Prostate gland (tissue), 2 donors: ENCODE data around the gene DCTD.

Source experiments
- POLR2A ChIP-seq: fragments of 450-650 bp; IDR thresholded peaks from one replicate; pipeline ENCODE4 v1.6.1; 2016; ENCODE audit warnings: antibody characterized with exemption, mild to moderate bottlenecking
- POLR2AphosphoS5 ChIP-seq: sonication (generic); formaldehyde crosslinking; IDR thresholded peaks from one replicate; pipeline ENCODE4 v1.6.1; 2017; ENCODE audit warnings: antibody characterized with exemption
- TF ChIP-seq, protein P1 (sequence below), 4 experiments: fragments of 200-600 bp in 2 of 4; fragments of 450-650 bp in 2 of 4; sonication (generic) in 2 of 4; IDR thresholded peaks; 1 replicate in 3 of 4; 2 replicates in 1 of 4; pipeline ENCODE4 v1.5.1; 2016 to 2019; ENCODE audit warnings: antibody characterized with exemption in 4 of 4, mild to moderate bottlenecking in 2 of 4, moderate library complexity in 2 of 4

DNA sequence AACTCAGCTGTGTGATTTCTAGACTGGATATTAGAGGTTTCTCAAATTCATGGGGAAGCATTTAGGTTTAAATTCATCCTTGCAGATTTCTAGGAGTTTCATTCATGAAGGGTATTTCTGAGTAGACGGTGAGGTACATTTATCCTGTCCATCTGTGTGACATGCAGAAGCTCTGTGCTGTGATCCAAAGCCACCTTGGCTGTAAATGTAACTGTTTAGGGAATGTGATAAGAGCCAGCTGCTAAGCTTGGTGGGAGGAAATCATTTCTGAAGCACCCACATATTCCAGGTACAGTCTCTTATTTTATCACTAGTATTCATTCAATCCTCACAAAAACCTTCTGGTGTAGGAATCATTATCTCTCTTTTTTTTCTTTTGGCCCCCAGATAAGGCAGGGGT lies 8.7 kb upstream of the DCTD start:
- TF ChIP-seq, protein P1, sequence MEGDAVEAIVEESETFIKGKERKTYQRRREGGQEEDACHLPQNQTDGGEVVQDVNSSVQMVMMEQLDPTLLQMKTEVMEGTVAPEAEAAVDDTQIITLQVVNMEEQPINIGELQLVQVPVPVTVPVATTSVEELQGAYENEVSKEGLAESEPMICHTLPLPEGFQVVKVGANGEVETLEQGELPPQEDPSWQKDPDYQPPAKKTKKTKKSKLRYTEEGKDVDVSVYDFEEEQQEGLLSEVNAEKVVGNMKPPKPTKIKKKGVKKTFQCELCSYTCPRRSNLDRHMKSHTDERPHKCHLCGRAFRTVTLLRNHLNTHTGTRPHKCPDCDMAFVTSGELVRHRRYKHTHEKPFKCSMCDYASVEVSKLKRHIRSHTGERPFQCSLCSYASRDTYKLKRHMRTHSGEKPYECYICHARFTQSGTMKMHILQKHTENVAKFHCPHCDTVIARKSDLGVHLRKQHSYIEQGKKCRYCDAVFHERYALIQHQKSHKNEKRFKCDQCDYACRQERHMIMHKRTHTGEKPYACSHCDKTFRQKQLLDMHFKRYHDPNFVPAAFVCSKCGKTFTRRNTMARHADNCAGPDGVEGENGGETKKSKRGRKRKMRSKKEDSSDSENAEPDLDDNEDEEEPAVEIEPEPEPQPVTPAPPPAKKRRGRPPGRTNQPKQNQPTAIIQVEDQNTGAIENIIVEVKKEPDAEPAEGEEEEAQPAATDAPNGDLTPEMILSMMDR (IDR thresholded peaks at IDR 0.05), result no peak
- TF ChIP-seq POLR2A, result no peak
- no peak for TF ChIP-seq POLR2AphosphoS5
